A673 (cell line): ENCODE measurements around the gene MFAP1.

ENCODE experiments used
- EZH2 ChIP-seq: fragments of 200-600 bp; sonication (generic); IDR thresholded peaks from 2 replicates; pipeline ENCODE4 v1.6.1; 2017; ENCODE audit warnings: borderline replicate concordance, low read depth, mild to moderate bottlenecking, mixed read lengths, antibody characterized with exemption, low read length; ENCODE audit not compliant: poor library complexity, severe bottlenecking
- TF ChIP-seq, protein P1 (sequence below): fragments of 300-800, 200-600 bp; sonication (generic); conservative IDR thresholded peaks from 2 replicates; pipeline ENCODE4 v1.5.1; 2017; ENCODE audit warnings: low read depth, mild to moderate bottlenecking, antibody characterized with exemption, low read length, moderate library complexity, mixed read lengths

DNA sequence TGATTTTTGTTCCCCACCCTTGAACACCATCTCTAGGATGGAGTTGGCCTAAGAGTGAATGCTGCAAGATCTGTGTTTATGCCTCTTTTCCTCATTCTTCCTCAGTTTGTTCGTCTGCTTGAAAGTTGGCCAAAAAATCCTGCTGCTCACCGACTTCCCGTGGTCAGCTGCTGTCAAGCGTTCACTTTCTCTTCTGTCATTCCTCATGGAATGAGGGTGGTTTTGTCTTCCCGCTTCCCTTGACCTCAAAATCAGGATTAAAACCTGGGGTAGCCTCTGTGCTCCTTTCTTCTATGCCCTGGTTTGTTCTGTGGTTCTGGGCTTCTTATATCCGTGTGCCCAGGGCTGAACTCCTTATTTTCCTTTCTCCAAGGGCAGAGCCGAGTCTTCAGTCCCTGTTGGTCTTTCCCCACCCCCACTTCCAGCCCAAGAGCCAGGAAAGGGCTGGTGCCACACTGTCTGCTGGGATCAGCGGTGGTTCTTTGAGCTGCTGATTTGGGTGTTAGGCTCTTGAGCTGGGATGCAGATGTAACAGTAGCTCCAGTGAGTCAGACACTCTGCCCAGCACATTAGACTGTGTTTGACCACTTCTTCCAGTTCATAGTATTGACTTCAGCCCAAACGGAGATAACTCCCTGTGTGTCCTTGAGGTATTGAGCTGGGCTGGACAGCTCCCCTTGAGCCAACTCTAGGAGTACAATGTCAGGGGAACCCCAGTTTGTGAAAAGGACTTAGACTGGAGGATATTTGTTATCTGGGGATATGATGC, 30.0 kb downstream of the MFAP1 start:
- TF ChIP-seq, protein P1, sequence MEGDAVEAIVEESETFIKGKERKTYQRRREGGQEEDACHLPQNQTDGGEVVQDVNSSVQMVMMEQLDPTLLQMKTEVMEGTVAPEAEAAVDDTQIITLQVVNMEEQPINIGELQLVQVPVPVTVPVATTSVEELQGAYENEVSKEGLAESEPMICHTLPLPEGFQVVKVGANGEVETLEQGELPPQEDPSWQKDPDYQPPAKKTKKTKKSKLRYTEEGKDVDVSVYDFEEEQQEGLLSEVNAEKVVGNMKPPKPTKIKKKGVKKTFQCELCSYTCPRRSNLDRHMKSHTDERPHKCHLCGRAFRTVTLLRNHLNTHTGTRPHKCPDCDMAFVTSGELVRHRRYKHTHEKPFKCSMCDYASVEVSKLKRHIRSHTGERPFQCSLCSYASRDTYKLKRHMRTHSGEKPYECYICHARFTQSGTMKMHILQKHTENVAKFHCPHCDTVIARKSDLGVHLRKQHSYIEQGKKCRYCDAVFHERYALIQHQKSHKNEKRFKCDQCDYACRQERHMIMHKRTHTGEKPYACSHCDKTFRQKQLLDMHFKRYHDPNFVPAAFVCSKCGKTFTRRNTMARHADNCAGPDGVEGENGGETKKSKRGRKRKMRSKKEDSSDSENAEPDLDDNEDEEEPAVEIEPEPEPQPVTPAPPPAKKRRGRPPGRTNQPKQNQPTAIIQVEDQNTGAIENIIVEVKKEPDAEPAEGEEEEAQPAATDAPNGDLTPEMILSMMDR = no peak
- TF ChIP-seq EZH2 = no peak
